GM10847 (cell line): ENCODE results near the gene NAPEPLD.

ENCODE experiments used
- POLR2A ChIP-seq: IDR thresholded peaks from 2 replicates; pipeline ENCODE4 v1.6.1; 2011; ENCODE audit not compliant: insufficient read length; ENCODE audit errors: extremely low read depth

The NAPEPLD gene

GRCh38 chr7:103129702-103130549, 19.0 kb downstream of the NAPEPLD start:
- TF ChIP-seq POLR2A: no peak

GRCh38 chr7:103127006-103127405, 21.9 kb downstream of the NAPEPLD start:
- TF ChIP-seq POLR2A: no peak

GRCh38 chr7:103124429-103124979, 24.4 kb downstream of the NAPEPLD start:
- no peak for TF ChIP-seq POLR2A

GRCh38 chr7:103123529-103123928, 25.4 kb downstream of the NAPEPLD start:
- no peak for TF ChIP-seq POLR2A

GRCh38 chr7:103121641-103122040, 27.3 kb downstream of the NAPEPLD start:
- TF ChIP-seq POLR2A: no peak

- TF ChIP-seq POLR2A: no peak
Measured at GRCh38 chr7:103120362-103120761, 28.5 kb downstream of the NAPEPLD start.

GRCh38 chr7:103119791-103120291, 29.1 kb downstream of the NAPEPLD start:
- TF ChIP-seq POLR2A: no peak

GRCh38 chr7:103117465-103117864, 31.4 kb downstream of the NAPEPLD start:
- TF ChIP-seq POLR2A: no peak

- no peak for TF ChIP-seq POLR2A
Measured at GRCh38 chr7:103116991-103117390, 31.9 kb downstream of the NAPEPLD start.

- no peak for TF ChIP-seq POLR2A
Measured at GRCh38 chr7:103116511-103116910, 32.4 kb downstream of the NAPEPLD start.

GRCh38 chr7:103115771-103116170, 33.1 kb downstream of the NAPEPLD start:
- no peak for TF ChIP-seq POLR2A

- TF ChIP-seq POLR2A: no peak
Measured at GRCh38 chr7:103114576-103115008, 34.3 kb downstream of the NAPEPLD start.

- TF ChIP-seq POLR2A: no peak
Measured at GRCh38 chr7:103113164-103113563, 35.7 kb downstream of the NAPEPLD start.

- no peak for TF ChIP-seq POLR2A
Measured at GRCh38 chr7:103106005-103106702, 42.7 kb downstream of the NAPEPLD start.

GRCh38 chr7:103101543-103101942, 47.4 kb downstream of the NAPEPLD start:
- no peak for TF ChIP-seq POLR2A

GRCh38 chr7:103100348-103100747, 48.6 kb downstream of the NAPEPLD start:
- no peak for TF ChIP-seq POLR2A
